ENCODE data around the gene OSBP2. TPM values are rescaled to one million over a fixed set of nuclear protein-coding genes. Genes with fewer than 3 reads are reported as not detected.

The OSBP2 gene
- total RNA-seq, 1 experiment from 2014 or later = 6.2 TPM

- Mint-ChIP-seq H3K4me1 (ENCODE audit: low read depth, unreplicated experiment) (no peaks in the 10 kb centered on the region), H3K9me3 (ENCODE audit: unreplicated experiment) (no peaks in the 10 kb centered on the region), H3K36me3 (ENCODE audit: insufficient read depth, unreplicated experiment) (peaks cover 6% of the 10 kb centered on the region), H3K27ac (ENCODE audit: unreplicated experiment) (no peak overlapping the region), H3K4me3 (ENCODE audit: unreplicated experiment) (no peak overlapping the region), H3K27me3 (ENCODE audit: insufficient read depth, unreplicated experiment) (no peaks in the 10 kb centered on the region)
- no peak for DNase-seq
- H3K4me3 ChIP-seq (ENCODE audit: low read depth, low read length) = no peak overlapping the region
- no peaks in the 10 kb centered on the region for H3K9me3 ChIP-seq
- H3K36me3 ChIP-seq (ENCODE audit: control insufficient read depth, insufficient read depth, low read length) = no peaks in the 10 kb centered on the region
- no peak for TF ChIP-seq CTCF (IDR thresholded peaks at IDR 0.05; ENCODE audit: insufficient read depth in 1 of 2, low read depth in 1 of 2, low read length in 1 of 2, severe bottlenecking in 1 of 2, unreplicated experiment in 1 of 2)
- no TSS peak for BruUV-seq (replicated peaks)
- no peaks in the 10 kb centered on the region for H3K27me3 ChIP-seq (replicated peaks; ENCODE audit: control insufficient read depth, insufficient read depth, low read length)
- H3K4me1 ChIP-seq = no peaks in the 10 kb centered on the region
- intact Hi-C loops (cut with micrococcal nuclease; ENCODE audit: unreplicated experiment) = no loop called here
- POLR2A ChIA-PET = no interaction called here
- CTCF ChIA-PET = no interaction called here
Measured at GRCh38 chr22:30902496-30903357, 208.1 kb downstream of the OSBP2 start.

GRCh38 chr22:30903876-30904460 lies 209.3 kb downstream of the OSBP2 start:
- H3K36me3 ChIP-seq (ENCODE audit: control insufficient read depth, insufficient read depth, low read length) = no peaks in the 10 kb centered on the region; the same call in 1 of the 2 replicates
- Mint-ChIP-seq H3K36me3 (ENCODE audit: insufficient read depth, unreplicated experiment) (peaks cover 6% of the 10 kb centered on the region), H3K4me1 (ENCODE audit: low read depth, unreplicated experiment) (no peaks in the 10 kb centered on the region), H3K27me3 (ENCODE audit: insufficient read depth, unreplicated experiment) (no peaks in the 10 kb centered on the region), H3K9me3 (ENCODE audit: unreplicated experiment) (no peaks in the 10 kb centered on the region), H3K4me3 (ENCODE audit: unreplicated experiment) (no peak overlapping the region), H3K27ac (ENCODE audit: unreplicated experiment) (no peak overlapping the region)
- H3K9me3 ChIP-seq = no peaks in the 10 kb centered on the region
- H3K4me3 ChIP-seq (ENCODE audit: low read depth, low read length) = no peak overlapping the region
- DNase-seq = no peak
- ChIA-PET POLR2A (no interaction called here), CTCF (no interaction called here)
- no peaks in the 10 kb centered on the region for H3K27me3 ChIP-seq (replicated peaks; ENCODE audit: control insufficient read depth, insufficient read depth, low read length)
- intact Hi-C loops (cut with micrococcal nuclease; ENCODE audit: unreplicated experiment) = no loop called here
- H3K4me1 ChIP-seq = no peaks in the 10 kb centered on the region
- no TSS peak for BruUV-seq (replicated peaks)
- TF ChIP-seq CTCF (IDR thresholded peaks at IDR 0.05; ENCODE audit: insufficient read depth in 1 of 2, low read depth in 1 of 2, low read length in 1 of 2, severe bottlenecking in 1 of 2, unreplicated experiment in 1 of 2) = no peak

GRCh38 chr22:30905696-30906341 lies 211.1 kb downstream of the OSBP2 start:
- Histone ChIP-seq H3K9me3 (no peaks in the 10 kb centered on the region), H3K4me1 (no peaks in the 10 kb centered on the region), H3K27me3 (replicated peaks; ENCODE audit: control insufficient read depth, insufficient read depth, low read length) (no peaks in the 10 kb centered on the region), H3K36me3 (ENCODE audit: control insufficient read depth, insufficient read depth, low read length) (no peaks in the 10 kb centered on the region; the same call in 1 of the 2 replicates), H3K4me3 (ENCODE audit: low read depth, low read length) (no peak overlapping the region)
- POLR2A ChIA-PET = interaction anchor here (0.6 kb wide), 1 partner anchor 14 kb away, joined by 4 read pairs; no protein-coding TSS in a partner anchor
- Mint-ChIP-seq H3K27ac (ENCODE audit: unreplicated experiment) (no peak overlapping the region), H3K27me3 (ENCODE audit: insufficient read depth, unreplicated experiment) (no peaks in the 10 kb centered on the region), H3K36me3 (ENCODE audit: insufficient read depth, unreplicated experiment) (peaks cover 12% of the 10 kb centered on the region), H3K9me3 (ENCODE audit: unreplicated experiment) (no peaks in the 10 kb centered on the region), H3K4me3 (ENCODE audit: unreplicated experiment) (no peak overlapping the region), H3K4me1 (ENCODE audit: low read depth, unreplicated experiment) (no peaks in the 10 kb centered on the region)
- DNase-seq = no peak
- TF ChIP-seq CTCF (IDR thresholded peaks at IDR 0.05; ENCODE audit: insufficient read depth in 1 of 2, low read depth in 1 of 2, low read length in 1 of 2, severe bottlenecking in 1 of 2, unreplicated experiment in 1 of 2) = no peak
- no TSS peak for BruUV-seq (replicated peaks)
- CTCF ChIA-PET = interaction anchor here (0.6 kb wide), 1 partner anchor 142 kb away, joined by 4 read pairs; no protein-coding TSS in a partner anchor
- intact Hi-C loops (cut with micrococcal nuclease; ENCODE audit: unreplicated experiment) = no loop called here
